ENCODE measurements around the gene ZSWIM3. TPM values are rescaled to one million over a fixed set of nuclear protein-coding genes. Genes with fewer than 3 reads are reported as not detected.

Gene ZSWIM3
- total and polyA plus RNA-seq, 2 donors (not counting 1 experiment from before 2014, with no cell fraction given), result 3.6 to 7.6 TPM

DNA sequence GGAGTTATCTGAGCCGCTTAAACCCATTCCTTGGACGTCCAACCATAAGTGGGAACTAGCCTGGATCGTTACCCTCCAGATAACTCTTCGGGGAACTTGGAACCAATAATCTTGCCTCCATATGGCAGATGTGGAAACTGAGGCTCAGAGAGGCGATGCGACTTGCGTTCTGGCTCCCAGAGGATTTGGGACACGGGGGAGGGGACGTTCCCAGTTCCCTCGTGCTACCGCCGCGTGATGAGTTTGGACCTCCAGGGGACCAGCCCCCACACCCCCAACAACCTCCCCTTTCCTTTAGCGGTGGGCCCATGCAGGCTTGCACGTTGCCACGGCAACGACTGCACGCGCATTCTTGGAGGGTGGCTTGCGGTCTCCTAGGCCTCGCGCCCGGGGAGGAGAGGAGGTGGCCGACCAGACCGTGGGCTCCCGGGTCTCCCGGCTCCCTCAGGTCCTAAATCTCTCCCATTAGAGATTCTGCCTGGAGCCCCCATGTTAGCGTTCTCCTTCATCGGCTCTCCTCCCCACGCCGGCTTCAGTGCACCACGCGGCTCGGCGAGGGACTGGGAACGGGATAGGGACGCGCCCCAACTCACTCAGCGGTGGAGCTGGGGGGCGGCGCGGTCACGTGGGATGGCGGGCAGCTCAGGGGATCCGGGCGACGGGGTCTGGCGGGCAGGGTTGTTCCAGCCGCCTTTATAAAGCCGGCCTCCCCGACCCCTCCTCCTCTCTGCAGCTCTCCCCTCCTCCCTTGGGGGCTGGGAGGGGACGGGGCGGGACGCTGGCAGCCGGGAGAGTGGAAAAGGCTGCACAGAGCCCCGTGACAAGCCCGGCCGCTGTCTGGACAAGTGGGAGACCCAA is 54.3 kb downstream of the ZSWIM3 start, which contains the start of gene PLTP:
Gene PLTP, minus strand, starts transcription at position 670 of the 858 bp plus-strand sequence. CDS start 703 bp downstream, outside the sequence.
- H3K4me2 ChIP-seq (ENCODE audit: extremely low read depth, insufficient read depth, low read length), result peak within 1 kb of the TSS; percentile 89
- peak within 1 kb of the TSS; percentile 76 for H3K27ac ChIP-seq (ENCODE audit: insufficient read depth, low read length)
- H3K79me2 ChIP-seq (ENCODE audit: control insufficient read depth, insufficient read depth, low read length), result no peaks in the 10 kb centered on the region
- H3K4me3 ChIP-seq (replicated peaks in 1 of 4; ENCODE audit: control extremely low read depth in 1 of 4, insufficient read depth in 1 of 4, low read depth in 3 of 4, low read length in 4 of 4), result peak within 1 kb of the TSS; percentile 18 to 90 (median 53)
- H3K27me3 ChIP-seq (ENCODE audit: control insufficient read depth, insufficient read depth, low read length), result no peaks in the 10 kb centered on the region
- H2AFZ ChIP-seq (ENCODE audit: low read length), result peak within 1 kb of the TSS; percentile 65
- no peaks in the 10 kb centered on the region for H4K20me1 ChIP-seq (ENCODE audit: control insufficient read depth, extremely low read depth, insufficient read depth, low read length)
- TF ChIP-seq CTCF (conservative IDR thresholded peaks at IDR 0.05 in 1 of 2, IDR thresholded peaks at IDR 0.05 in 1 of 2; ENCODE audit: low read depth in 1 of 2, low read length in 2 of 2) (no peak), EZH2 (IDR thresholded peaks at IDR 0.05; ENCODE audit: low read length, missing control alignments) (no peak)
- H3K9me3 ChIP-seq (ENCODE audit: control insufficient read depth, insufficient read depth, low read depth, low read length), result no peaks in the 10 kb centered on the region
- no peaks in the 10 kb centered on the region for H3K36me3 ChIP-seq (ENCODE audit: control insufficient read depth, insufficient read depth, low read length)
- peak within 1 kb of the TSS; percentile 65 for H3K9ac ChIP-seq (ENCODE audit: insufficient read depth, low read length)
- peak; percentile 77 to 81 for DNase-seq (ENCODE audit: low read depth in 2 of 2)
- H3K4me1 ChIP-seq (ENCODE audit: control insufficient read depth, extremely low read depth, insufficient read depth, low read length), result peaks cover 14% of the 10 kb centered on the region

DNA sequence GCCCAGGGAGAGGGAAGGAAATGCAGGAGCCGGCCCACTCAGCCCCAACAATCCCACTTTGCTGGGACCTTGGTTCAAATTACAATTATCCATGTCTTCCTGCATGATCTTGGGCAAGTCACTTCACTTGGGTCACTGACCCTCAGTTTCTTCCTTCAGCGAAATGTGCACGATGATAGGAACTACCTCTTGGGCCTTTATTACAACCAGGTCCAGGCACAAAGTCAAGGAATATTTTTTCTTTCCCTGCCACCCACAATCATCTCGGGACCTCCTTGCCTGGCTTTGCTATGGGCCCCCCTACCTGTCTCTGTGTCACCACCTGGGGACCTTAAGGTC is 54.9 kb downstream of the ZSWIM3 start:
- Histone ChIP-seq H4K20me1 (ENCODE audit: control insufficient read depth, extremely low read depth, insufficient read depth, low read length) (no peaks in the 10 kb centered on the region), H3K4me2 (ENCODE audit: extremely low read depth, insufficient read depth, low read length) (peak overlapping the region; percentile 89), H3K27ac (ENCODE audit: insufficient read depth, low read length) (no peak overlapping the region), H3K27me3 (ENCODE audit: control insufficient read depth, insufficient read depth, low read length) (no peaks in the 10 kb centered on the region), H3K36me3 (ENCODE audit: control insufficient read depth, insufficient read depth, low read length) (no peaks in the 10 kb centered on the region), H3K9me3 (ENCODE audit: control insufficient read depth, insufficient read depth, low read depth, low read length) (no peaks in the 10 kb centered on the region), H2AFZ (ENCODE audit: low read length) (peak overlapping the region; percentile 65), H3K4me1 (ENCODE audit: control insufficient read depth, extremely low read depth, insufficient read depth, low read length) (peaks cover 14% of the 10 kb centered on the region), H3K79me2 (ENCODE audit: control insufficient read depth, insufficient read depth, low read length) (no peaks in the 10 kb centered on the region), H3K4me3 (replicated peaks in 1 of 4; ENCODE audit: control extremely low read depth in 1 of 4, insufficient read depth in 1 of 4, low read depth in 3 of 4, low read length in 4 of 4) (peak overlapping the region in 2 of 4 experiments; percentile 37 to 72), H3K9ac (ENCODE audit: insufficient read depth, low read length) (peak overlapping the region; percentile 65)
- TF ChIP-seq CTCF (conservative IDR thresholded peaks at IDR 0.05 in 1 of 2, IDR thresholded peaks at IDR 0.05 in 1 of 2; ENCODE audit: low read depth in 1 of 2, low read length in 2 of 2), result no peak
- no peak for TF ChIP-seq EZH2 (IDR thresholded peaks at IDR 0.05; ENCODE audit: low read length, missing control alignments)
- no peak for DNase-seq (ENCODE audit: low read depth in 2 of 2)

GRCh38 chr20:45913116-45913515 is 55.7 kb downstream of the ZSWIM3 start:
- no peaks in the 10 kb centered on the region for H3K79me2 ChIP-seq (ENCODE audit: control insufficient read depth, insufficient read depth, low read length)
- H3K4me1 ChIP-seq (ENCODE audit: control insufficient read depth, extremely low read depth, insufficient read depth, low read length), result peaks cover 19% of the 10 kb centered on the region
- H3K4me3 ChIP-seq (replicated peaks in 1 of 4; ENCODE audit: control extremely low read depth in 1 of 4, insufficient read depth in 1 of 4, low read depth in 3 of 4, low read length in 4 of 4), result no peak overlapping the region
- H3K27me3 ChIP-seq (ENCODE audit: control insufficient read depth, insufficient read depth, low read length), result no peaks in the 10 kb centered on the region
- no peak overlapping the region for H2AFZ ChIP-seq (ENCODE audit: low read length)
- TF ChIP-seq EZH2 (IDR thresholded peaks at IDR 0.05; ENCODE audit: low read length, missing control alignments) (no peak), CTCF (conservative IDR thresholded peaks at IDR 0.05 in 1 of 2, IDR thresholded peaks at IDR 0.05 in 1 of 2; ENCODE audit: low read depth in 1 of 2, low read length in 2 of 2) (no peak)
- H3K36me3 ChIP-seq (ENCODE audit: control insufficient read depth, insufficient read depth, low read length), result no peaks in the 10 kb centered on the region
- no peak overlapping the region for H3K4me2 ChIP-seq (ENCODE audit: extremely low read depth, insufficient read depth, low read length)
- H3K9me3 ChIP-seq (ENCODE audit: control insufficient read depth, insufficient read depth, low read depth, low read length), result no peaks in the 10 kb centered on the region
- no peak for DNase-seq (ENCODE audit: low read depth in 2 of 2)
- no peak overlapping the region for H3K27ac ChIP-seq (ENCODE audit: insufficient read depth, low read length)
- no peaks in the 10 kb centered on the region for H4K20me1 ChIP-seq (ENCODE audit: control insufficient read depth, extremely low read depth, insufficient read depth, low read length)
- no peak overlapping the region for H3K9ac ChIP-seq (ENCODE audit: insufficient read depth, low read length)

Measured in fibroblast of lung (primary cell).